K562 (cell line): ENCODE measurements around the gene FBXL12. TPM values are rescaled to one million over a fixed set of nuclear protein-coding genes. Genes with fewer than 3 reads are reported as not detected.

Experiments
- BRD4 ChIP-seq: fragments of 200-600 bp; sonication (generic); IDR thresholded peaks from 2 replicates; pipeline ENCODE4 v1.6.1; 2017; ENCODE audit warnings: inconsistent platforms
- CBX5 ChIP-seq: IDR thresholded peaks from 2 replicates; pipeline ENCODE4 v1.6.1; 2014; ENCODE audit warnings: low read depth, borderline replicate concordance
- DNMT1 ChIP-seq: fragments of 450-650 bp; IDR thresholded peaks from 2 replicates; pipeline ENCODE4 v1.6.1; 2016; ENCODE audit warnings: antibody characterized with exemption, mild to moderate bottlenecking
- HNRNPK ChIP-seq: fragments of 200-400 bp; formaldehyde crosslinking; IDR thresholded peaks from one replicate; pipeline ENCODE4 v1.6.1; 2018; ENCODE audit warnings: mild to moderate bottlenecking, low read depth, low read length; ENCODE audit not compliant: poor library complexity, severe bottlenecking
- MGA ChIP-seq: fragments of 450-650 bp; IDR thresholded peaks from 2 replicates; pipeline ENCODE4 v1.6.1; 2016; ENCODE audit warnings: mild to moderate bottlenecking, moderate library complexity
- TCF7L2 ChIP-seq: fragments of 150-350 bp; IDR thresholded peaks from 2 replicates; pipeline ENCODE4 v1.6.1; 2016; ENCODE audit warnings: low read depth, mild to moderate bottlenecking, low read length, moderate library complexity
- THAP12 ChIP-seq: fragments of 250-450 bp; sonication (Bioruptor Pico); IDR thresholded peaks from 2 replicates; pipeline ENCODE4 v1.9.0; 2021; ENCODE audit warnings: mild to moderate bottlenecking, inconsistent platforms
- ZNF280A ChIP-seq: fragments of 450-650 bp; IDR thresholded peaks from 2 replicates; pipeline ENCODE4 v1.6.1; 2018; ENCODE audit warnings: mild to moderate bottlenecking, low read depth; ENCODE audit not compliant: partially characterized antibody
- ZSCAN29 ChIP-seq: fragments of 450-650 bp; IDR thresholded peaks from 2 replicates; pipeline ENCODE4 v1.6.1; 2017
- polyA plus RNA-seq, 8 experiments: library from polyadenylated mRNA; depleted of rRNA in 4 of 8; stranded (reverse) in 5 of 8; unstranded in 3 of 8; fragments of >200 nt; fragmentation: Nextera tagmentation in 2 of 8; fragmentation: Illumina TruSeq in 1 of 8; extraction: Ambion mirVana in 2 of 8; extraction: Trizol in 1 of 8; gene quantifications; 2 replicates each; pipeline versions ENCODE4 v1.2.1 to v1.2.3, GENCODE V29; 2011 to 2014; ENCODE audit warnings: inconsistent platforms in 1 of 8, missing spikeins in 1 of 8
- total RNA-seq, 7 experiments: library from RNA; depleted of rRNA in 6 of 7; stranded (reverse); fragments of >200 nt in 6 of 7; fragmentation: Illumina TruSeq in 2 of 7; extraction: Trizol in 2 of 7; gene quantifications; 2 replicates each; pipeline versions ENCODE4 v1.2.1 to v1.2.3, GENCODE V29; 2011 to 2021; ENCODE audit warnings: low replicate concordance in 1 of 7

FBXL12 gene
- total and polyA plus RNA-seq, 9 of the 15 experiments (the other 6 are each of a cell fraction or from before 2014, with no cell fraction given) = 2.7 to 40.5 (median 26.5) TPM

GRCh38 chr19:9818734-9819595 is at the start of gene FBXL12 (continued):
- no peak for TF ChIP-seq ZNF280A
- no peak for TF ChIP-seq CBX5
- TF ChIP-seq TCF7L2 = no peak
- TF ChIP-seq MGA = no peak
- TF ChIP-seq THAP12 (CRISPR knock-in tag) = 0 out of 2 replicates have a peak, but pooled peaks have one; percentile 21
- TF ChIP-seq BRD4 = no peak
- no peak for TF ChIP-seq ZSCAN29
- TF ChIP-seq HNRNPK = no peak
- no peak for TF ChIP-seq DNMT1
